Measurements from ENCODE around the gene PPP1R16B. TPM values are rescaled to one million over a fixed set of nuclear protein-coding genes. Genes with fewer than 3 reads are reported as not detected.
"Not testable (repeated sequence)": the region's sequence is repeated elsewhere in the genome, so short reads cannot be mapped to it uniquely, and the experiment has no call there.

Gene PPP1R16B
- total RNA-seq, 2 donors from 2014 or later, result 1.6 to 4.7 TPM

DNA sequence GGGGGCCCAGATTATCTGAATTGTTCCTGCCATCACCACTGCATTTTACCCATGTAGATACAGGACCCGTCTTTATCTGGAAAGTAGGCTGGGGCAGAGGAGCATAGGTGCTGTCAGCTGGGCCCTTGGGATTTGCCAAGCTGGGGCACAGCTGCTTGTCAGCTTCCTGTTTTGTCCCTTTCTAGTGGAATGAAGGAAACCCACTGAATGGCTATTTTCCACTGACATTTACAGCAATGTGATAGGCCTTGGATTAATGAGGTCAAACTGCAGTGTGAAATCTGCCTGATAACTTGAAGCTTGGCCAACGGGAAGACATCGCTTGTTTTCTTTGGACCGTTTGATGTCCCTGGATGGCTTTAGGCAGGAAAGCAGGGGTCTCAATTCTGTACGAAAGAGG, 6.7 kb downstream of the PPP1R16B start:
- WGBS, 2 donors, result 50 to 56% methylated on average over 5 of the region's 5 CpGs
- Histone ChIP-seq H3K36me3 (replicated peaks in 1 of 2; ENCODE audit: insufficient read depth in 1 of 2, low read depth in 2 of 2) (no peaks in the 10 kb centered on the region), H3K27ac (no peak overlapping the region), H3K4me3 (no peak overlapping the region), H3K27me3 (peaks cover 0 to 2% of the 10 kb centered on the region in 2 donors), H3K4me1 (no peaks in the 10 kb centered on the region), H3K9me3 (no peaks in the 10 kb centered on the region)
- ATAC-seq (no peak), DNase-seq (no peak)
- TF ChIP-seq, protein P1, sequence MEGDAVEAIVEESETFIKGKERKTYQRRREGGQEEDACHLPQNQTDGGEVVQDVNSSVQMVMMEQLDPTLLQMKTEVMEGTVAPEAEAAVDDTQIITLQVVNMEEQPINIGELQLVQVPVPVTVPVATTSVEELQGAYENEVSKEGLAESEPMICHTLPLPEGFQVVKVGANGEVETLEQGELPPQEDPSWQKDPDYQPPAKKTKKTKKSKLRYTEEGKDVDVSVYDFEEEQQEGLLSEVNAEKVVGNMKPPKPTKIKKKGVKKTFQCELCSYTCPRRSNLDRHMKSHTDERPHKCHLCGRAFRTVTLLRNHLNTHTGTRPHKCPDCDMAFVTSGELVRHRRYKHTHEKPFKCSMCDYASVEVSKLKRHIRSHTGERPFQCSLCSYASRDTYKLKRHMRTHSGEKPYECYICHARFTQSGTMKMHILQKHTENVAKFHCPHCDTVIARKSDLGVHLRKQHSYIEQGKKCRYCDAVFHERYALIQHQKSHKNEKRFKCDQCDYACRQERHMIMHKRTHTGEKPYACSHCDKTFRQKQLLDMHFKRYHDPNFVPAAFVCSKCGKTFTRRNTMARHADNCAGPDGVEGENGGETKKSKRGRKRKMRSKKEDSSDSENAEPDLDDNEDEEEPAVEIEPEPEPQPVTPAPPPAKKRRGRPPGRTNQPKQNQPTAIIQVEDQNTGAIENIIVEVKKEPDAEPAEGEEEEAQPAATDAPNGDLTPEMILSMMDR (IDR thresholded peaks at IDR 0.05), result no peak
- TF ChIP-seq POLR2A (IDR thresholded peaks at IDR 0.05), result no peak
- intact Hi-C loops (cut with DNase I), result no loop called here

DNA sequence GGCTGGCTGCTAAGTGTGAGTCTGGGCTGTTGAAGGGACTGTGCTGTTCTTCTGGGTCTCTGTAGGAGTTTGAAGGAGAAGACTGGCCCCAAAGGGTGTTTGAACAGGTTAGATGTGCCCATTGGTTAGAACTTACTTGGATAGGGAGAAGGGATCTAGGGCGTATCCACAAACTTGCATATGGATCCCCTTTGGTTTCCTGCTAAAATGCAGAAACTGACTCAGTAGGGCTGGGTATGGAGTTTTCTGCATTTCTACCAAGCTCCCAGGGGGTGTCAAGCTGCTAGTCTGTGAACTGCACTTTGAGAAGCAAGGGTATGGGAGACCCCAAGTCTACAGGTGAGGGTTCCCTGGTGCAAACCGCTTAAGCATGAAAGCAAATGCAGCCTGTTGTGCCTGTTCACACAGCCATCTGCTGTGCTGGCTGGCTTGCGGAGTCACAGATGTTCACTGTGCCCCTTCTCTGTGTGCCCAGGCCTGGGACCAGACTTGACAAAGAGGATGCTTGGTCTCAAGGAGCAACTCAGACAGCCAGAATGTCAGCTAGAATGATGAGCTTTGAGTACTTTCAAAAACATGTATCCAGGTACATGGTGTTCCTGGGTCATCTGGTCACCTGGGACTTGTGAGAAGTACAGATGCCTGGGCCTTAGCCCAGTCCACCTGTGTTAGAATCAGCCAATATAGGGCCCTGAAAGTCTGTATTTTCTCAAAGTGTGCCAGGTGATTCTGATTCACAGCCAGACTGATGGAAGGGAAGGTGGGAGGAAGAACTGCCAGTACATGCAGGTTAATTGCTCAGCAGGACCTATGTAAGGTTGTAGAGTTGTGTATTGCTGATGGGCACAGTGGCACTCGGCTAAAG, 7.4 kb downstream of the PPP1R16B start:
- H3K4me1 ChIP-seq, result no peaks in the 10 kb centered on the region
- no peak overlapping the region for H3K4me3 ChIP-seq
- H3K9me3 ChIP-seq, result no peaks in the 10 kb centered on the region
- H3K36me3 ChIP-seq (replicated peaks in 1 of 2; ENCODE audit: insufficient read depth in 1 of 2, low read depth in 2 of 2), result no peaks in the 10 kb centered on the region
- TF ChIP-seq, protein P1 (IDR thresholded peaks at IDR 0.05), result no peak
- H3K27me3 ChIP-seq, result no peaks in the 10 kb centered on the region
- WGBS, 2 donors, result 71 to 83% methylated on average over 4 of the region's 4 CpGs
- ATAC-seq (no peak), DNase-seq (no peak)
- intact Hi-C loops (cut with DNase I), result no loop called here
- no peak overlapping the region for H3K27ac ChIP-seq

DNA sequence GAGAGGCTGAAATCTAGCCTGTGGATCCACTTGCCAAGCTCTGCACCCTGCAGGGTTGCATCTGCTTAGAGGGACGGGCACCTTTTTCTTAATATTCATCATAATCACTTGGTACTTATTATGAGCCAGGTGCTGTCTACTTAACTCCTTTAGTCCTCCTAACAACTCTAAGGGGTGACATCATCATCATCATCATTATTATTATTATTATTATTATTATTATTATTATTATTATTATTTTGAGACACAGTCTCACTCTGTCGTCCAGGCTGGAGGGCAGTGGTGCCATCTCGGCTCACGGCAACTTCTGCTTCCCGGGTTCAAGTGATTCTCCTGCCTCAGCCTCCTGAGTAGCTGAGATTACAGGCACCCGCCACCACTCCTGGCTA, 8.1 kb downstream of the PPP1R16B start:
- H3K4me1 ChIP-seq; DNase-seq; H3K27ac ChIP-seq; intact Hi-C loops (cut with DNase I); H3K4me3 ChIP-seq; H3K36me3 ChIP-seq (replicated peaks in 1 of 2; ENCODE audit: insufficient read depth in 1 of 2, low read depth in 2 of 2); H3K27me3 ChIP-seq; ATAC-seq; H3K9me3 ChIP-seq: not testable (repeated sequence)
- 75 to 82% methylated on average over 6 of the region's 6 CpGs for WGBS, 2 donors

DNA sequence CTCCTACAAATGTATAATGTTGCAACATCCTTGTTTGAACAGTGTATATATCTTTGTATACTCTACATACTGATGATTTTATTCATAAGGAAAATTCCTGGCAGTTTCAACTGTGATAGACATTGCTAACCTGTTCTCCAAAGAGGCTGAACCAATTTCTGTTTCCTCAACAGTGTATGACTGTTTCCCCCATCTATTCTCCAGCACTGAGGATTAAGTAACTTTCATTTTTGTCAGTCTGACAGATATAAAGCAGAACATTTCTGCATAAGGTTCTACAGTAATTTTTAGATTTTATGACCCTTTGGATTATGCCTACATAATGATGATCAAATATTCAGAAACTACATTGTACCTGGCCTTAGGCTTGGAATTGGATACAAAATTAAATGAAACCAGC, 9.9 kb downstream of the PPP1R16B start:
- no peak overlapping the region for H3K4me3 ChIP-seq
- no peak overlapping the region for H3K27ac ChIP-seq
- TF ChIP-seq, protein P1 (IDR thresholded peaks at IDR 0.05), result no peak
- TF ChIP-seq POLR2A (IDR thresholded peaks at IDR 0.05), result no peak
- H3K27me3 ChIP-seq, result no peaks in the 10 kb centered on the region
- no peak for DNase-seq
- no peaks in the 10 kb centered on the region for H3K36me3 ChIP-seq (replicated peaks in 1 of 2; ENCODE audit: insufficient read depth in 1 of 2, low read depth in 2 of 2)
- intact Hi-C loops (cut with DNase I), result no loop called here
- no peak for ATAC-seq
- no peaks in the 10 kb centered on the region for H3K9me3 ChIP-seq
- no peaks in the 10 kb centered on the region for H3K4me1 ChIP-seq

DNA sequence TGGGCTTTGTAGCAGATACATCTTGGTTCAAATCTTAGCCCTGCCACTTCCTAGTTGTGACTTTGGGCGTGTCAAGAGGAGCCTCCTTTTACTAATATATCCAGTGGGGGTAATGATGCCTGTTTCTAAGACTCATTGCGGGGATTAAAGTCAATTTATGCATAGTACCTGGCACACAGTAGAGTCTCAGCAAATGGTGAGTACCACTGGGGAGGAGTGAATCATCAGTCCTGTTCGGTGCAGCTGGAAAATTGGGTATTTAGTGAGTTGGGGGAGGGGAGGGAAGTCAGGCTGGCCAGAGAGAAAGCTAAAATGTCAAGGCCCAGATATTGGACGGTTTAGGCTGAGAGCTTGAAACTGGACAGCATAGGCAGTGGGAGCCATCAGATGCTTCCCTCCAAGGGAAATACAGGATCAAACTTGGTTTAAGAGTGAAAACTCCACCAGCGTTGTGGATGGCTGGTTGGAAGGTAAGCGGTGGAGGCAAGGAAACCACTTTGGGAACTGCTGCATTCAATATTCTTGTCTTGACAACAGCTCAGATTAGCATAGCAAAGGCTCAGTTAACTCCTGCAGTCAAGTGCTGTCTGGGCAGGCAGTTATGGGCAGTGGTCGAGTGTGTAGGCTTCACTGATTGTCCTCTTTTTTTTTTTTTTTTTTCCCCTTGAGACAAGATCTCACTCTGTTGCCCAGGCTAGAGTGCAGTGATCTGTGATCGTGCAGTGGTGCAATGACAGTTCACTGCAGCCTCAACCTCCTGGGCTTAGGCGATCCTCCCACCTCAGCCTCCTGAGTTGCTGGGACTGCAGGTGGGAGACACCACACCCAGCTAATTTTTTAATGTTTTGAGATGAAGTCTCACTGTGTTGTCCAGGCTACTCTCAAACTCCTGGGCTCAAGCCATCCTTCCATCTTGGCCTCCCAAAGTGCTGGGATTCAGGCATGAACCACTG, 12.9 kb downstream of the PPP1R16B start:
- TF ChIP-seq, protein P1 (IDR thresholded peaks at IDR 0.05), result no peak
- TF ChIP-seq POLR2A (IDR thresholded peaks at IDR 0.05), result no peak
- no peak for ATAC-seq
- intact Hi-C loops (cut with DNase I), result no loop called here

More for the DNA sequence above, 12.9 kb downstream of the PPP1R16B start:
- DNase-seq, result no peak
- H3K4me1 ChIP-seq, result no peaks in the 10 kb centered on the region
- H3K36me3 ChIP-seq (replicated peaks in 1 of 2; ENCODE audit: insufficient read depth in 1 of 2, low read depth in 2 of 2), result no peaks in the 10 kb centered on the region
- H3K27ac ChIP-seq, result no peak overlapping the region
- H3K4me3 ChIP-seq, result no peak overlapping the region
- no peaks in the 10 kb centered on the region for H3K9me3 ChIP-seq
- WGBS, 2 donors, result 73 to 77% methylated on average over 9 of the region's 9 CpGs
- H3K27me3 ChIP-seq, result no peaks in the 10 kb centered on the region

All from body of pancreas (tissue), 4 donors.